GM19438 (cell line): ENCODE measurements around the gene MRPL45.
A peak's percentile ranks its signal among the peaks of the same experiment; 100 is the strongest.
"Not testable (repeated sequence)": the region's sequence is repeated elsewhere in the genome, so short reads cannot be mapped to it uniquely, and the experiment has no call there.

Source experiments
- ATAC-seq: cut with Tn5 transposase; IDR thresholded peaks from one replicate; pipeline ENCODE4 v1.9.1; 2021; ENCODE audit warnings: low read depth; ENCODE audit not compliant: unreplicated experiment

The MRPL45 gene

DNA sequence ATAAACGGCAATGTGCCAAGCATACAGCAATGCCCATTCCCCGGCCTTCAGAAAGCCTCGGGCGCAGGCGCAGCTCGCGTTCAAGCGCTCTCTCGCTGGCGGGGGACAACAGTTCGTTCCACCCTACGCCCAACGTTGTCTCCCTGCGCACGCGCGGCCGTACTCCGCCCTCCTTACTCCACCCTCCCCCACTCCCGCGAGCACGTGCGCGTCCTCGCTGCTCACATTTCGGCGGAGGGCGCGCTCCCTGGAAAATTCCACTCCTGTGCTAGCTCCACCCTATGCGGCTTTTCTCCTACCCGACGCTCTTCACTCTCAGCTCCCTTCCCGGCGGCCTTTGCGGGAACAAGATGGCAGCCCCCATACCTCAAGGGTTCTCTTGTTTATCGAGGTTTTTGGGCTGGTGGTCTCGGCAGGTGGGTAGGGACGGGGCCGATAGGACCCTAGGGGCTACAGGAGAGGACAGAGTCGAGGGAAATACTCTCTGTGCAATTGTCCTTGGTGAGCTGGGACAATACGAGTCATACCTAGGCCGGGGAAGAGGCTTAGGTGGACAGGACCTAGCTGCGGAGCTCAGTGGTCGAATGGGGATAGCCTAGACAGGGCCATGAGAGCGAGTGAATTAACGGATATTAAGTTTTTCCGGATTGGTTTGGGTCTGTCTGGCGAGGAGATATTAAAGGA is at the start of gene MRPL45:
MRPL45 (plus strand) TSS at position 335 of the 684 bp plus-strand sequence; CDS start at position 351, 16 bp downstream.
- peak; percentile 95 for ATAC-seq

DNA sequence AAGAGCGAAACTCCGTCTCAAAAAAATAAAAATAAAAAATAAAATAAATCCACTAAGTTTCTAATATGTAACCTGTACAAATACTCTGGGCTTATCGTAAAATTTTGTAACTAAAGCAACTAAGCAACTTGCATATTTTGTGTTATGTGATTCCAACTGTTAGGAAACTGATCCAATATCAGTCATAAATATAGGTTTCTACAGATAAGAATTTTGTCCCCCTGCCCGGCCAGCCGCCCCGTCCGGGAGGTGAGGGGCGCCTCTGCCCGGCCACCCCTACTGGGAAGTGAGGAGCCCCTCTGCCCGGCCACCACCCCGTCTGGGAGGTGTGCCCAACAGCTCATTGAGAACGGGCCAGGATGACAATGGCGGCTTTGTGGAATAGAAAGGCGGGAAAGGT is 43.8 kb upstream of the MRPL45 start:
- ATAC-seq, result not testable (repeated sequence)

DNA sequence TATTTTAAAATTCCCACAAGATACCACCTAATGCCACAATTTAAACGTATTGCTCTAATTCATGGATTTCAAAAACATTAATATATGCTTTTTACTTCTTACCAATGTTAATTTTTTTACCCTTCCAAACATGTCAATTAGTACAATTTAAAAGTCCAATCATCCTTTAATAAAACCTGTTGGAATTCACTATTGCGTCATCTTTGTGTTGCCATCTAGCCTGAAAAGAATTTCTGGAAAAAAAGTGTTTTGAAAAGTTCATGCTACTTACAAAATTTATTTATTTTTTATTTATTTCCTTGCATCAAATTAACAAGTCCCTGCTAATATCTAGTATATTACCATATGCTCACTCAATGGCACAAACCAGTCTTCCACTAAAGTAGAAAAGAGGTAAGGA is 42.6 kb upstream of the MRPL45 start:
- ATAC-seq, result not testable (repeated sequence)

DNA sequence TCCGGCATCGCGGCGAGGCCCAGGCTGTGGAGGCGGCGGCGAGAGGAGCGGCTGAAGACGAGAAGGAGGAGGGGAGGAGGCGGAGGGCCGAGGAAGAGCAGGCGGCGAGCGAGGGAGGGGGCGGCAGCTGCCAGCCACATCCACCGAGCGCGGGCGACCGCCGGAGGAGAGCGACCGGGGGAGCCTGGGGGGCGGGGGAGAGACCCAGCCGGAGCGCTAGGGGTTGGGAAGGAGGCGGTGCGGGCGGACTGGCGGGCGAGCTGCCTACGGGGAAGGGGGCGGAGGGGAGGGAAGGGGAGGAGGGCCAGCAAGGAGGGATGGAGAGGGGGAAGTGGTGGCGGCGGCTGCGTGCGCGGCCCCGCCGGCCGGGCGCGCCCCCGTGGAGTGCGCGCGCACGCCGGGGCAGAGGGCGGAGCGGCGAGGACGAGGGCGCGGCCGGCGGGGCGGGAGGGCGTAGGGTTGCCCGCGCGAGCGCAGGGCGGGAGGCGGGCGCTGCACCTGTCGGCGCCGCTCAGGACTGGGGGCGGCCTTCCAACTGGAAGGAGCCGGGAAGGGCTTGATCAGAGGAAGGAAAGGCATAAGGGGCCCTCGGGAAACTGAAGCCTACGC is 39.9 kb upstream of the MRPL45 start:
- ATAC-seq, result peak; percentile 88

DNA sequence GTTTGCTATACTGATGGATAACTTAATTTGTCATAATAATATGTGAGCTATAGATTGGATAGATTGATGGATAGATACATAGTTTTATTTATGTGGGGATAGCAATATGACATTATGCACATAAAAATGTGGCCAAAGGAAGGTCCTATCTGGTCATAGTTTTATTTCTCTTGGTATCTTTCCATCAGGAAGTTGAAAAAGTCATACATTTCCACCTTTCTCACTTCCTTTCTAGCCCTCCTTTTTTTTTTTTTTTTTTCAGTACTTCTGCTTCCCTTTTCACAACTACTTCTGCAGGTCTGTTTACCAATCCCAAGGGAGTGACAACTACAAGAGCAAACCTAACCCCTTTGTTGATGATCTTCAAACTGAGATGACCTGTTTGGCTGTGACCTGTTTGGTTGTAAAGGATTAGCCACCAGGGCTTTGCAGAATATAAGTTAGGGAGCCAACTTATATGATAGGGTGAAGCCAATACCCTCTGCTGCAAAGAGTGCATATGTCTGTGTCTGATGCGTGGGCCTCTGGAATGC is 30.9 kb upstream of the MRPL45 start:
- ATAC-seq, result not testable (repeated sequence)

DNA sequence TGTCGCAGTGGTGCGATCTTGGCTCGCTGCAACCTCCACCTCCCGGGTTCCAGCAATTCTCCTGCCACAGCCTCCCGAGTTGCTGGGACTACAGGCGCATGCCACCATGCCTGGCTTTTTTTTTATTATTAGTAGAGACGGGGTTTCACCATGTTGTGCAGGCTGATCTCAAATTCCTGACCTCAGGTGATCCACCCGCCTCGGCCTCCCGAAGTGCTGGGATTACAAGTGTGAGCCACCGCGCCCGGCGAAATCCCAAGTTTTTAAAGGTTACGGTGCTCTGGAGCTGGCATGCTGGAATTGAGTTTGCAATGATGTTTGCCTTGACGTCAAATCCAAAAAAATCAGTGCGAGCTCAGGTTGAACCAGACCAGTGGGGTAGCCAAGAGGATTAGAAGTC is 30.4 kb upstream of the MRPL45 start:
- not testable (repeated sequence) for ATAC-seq

DNA sequence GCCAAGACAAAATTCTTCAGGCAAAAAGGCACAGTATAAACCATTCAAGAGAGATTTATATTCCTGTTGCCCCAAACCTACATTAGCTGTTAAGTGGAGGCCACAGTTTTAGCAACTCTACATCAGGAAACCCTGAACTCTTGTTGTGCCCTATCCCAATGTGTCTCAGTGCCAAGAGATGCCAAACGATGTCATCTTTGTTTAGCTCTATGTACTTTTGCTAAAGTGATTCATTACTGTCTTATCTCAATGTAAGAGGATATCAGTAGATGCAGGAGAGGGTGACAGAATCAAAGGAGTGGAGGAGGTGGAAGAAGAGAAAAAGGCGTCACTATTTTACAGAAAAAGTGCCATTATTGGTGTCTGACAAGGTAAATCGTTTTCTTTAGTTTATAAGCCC is 28.8 kb upstream of the MRPL45 start:
- ATAC-seq, result not testable (repeated sequence)

DNA sequence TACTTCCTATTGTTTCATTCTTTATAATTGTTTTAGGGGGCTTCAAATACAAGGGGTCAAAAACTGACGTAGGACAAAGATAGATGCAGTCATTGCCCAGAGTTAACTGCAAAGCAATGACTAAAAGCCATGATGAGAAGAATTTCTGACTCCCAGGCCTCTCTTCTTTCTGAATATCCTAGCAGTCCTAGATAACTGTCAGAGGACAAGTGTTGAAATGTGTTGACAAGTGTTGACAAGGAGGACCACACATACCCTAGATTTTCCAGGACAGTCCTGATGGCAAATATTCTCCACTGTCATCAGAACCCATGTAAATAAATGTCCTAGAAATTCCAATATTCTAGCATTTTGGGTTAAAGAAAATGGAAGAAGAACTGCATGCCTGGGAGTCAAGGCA is 27.9 kb upstream of the MRPL45 start:
- not testable (repeated sequence) for ATAC-seq

DNA sequence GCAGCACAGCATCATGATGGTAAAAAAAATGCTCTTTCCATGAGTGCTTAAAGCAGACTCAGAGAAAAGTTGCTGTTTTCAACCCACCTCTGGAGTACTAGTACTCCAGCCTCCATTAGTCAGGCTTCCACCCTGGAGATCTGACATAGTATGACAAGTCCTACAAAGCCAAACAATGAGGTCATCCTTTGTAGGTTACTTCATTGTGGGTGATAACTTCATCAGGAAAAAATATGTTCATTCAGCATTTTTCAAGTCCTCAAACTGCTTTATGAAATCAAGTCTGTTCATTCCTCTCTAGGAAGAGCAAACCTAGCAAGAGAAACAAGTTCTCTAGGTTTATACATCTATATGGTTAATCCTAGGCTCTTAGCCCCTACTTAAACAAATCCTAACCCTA is 27.4 kb upstream of the MRPL45 start:
- ATAC-seq, result not testable (repeated sequence)

DNA sequence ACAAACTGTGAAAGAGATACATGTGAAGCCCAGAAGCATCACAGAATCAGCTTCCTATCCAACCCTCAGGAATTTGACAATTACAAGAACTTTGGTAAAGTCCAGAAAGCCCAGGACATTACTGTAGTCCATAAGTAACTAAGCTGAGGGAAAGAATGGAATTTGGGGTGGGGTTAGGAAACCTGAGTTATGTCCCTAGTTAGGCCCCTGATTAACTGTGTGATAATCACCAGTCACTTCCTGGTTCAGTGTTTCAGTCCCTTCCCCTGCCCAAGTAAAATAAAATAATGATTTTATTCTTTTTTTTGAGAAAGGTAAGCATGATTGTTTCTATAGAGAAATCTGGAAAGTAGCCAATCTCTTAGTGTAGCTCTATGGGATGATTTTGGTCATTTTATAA is 11.0 kb upstream of the MRPL45 start:
- ATAC-seq, result not testable (repeated sequence)

DNA sequence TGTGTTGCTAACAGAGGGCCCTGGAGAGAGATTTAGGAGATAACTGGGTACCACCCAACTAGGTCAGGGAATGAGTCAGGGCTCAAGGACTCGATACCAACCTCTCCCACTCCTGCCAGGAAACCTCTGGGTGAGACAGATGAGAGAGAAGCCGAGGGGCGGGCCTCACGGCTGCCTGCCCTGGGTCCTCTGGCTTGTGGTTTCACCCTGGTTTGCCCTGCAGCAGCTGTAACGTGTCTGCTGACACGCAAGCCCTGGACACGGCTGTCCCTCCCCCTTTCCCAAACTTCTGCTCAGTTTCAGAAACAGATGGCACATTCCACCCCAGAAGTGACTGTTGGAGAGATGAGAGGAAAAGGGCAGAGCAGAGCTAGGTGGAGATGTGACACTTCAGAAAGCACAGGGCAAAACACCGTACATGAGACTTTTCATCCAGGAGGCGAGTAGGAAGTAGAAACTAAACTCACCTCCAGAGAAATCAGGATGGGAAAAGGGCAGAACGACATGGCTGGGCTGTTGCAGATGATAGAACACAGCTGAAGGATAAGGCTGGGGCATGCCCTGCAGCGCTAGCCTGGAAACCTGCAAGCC is 10.4 kb upstream of the MRPL45 start:
- not testable (repeated sequence) for ATAC-seq

DNA sequence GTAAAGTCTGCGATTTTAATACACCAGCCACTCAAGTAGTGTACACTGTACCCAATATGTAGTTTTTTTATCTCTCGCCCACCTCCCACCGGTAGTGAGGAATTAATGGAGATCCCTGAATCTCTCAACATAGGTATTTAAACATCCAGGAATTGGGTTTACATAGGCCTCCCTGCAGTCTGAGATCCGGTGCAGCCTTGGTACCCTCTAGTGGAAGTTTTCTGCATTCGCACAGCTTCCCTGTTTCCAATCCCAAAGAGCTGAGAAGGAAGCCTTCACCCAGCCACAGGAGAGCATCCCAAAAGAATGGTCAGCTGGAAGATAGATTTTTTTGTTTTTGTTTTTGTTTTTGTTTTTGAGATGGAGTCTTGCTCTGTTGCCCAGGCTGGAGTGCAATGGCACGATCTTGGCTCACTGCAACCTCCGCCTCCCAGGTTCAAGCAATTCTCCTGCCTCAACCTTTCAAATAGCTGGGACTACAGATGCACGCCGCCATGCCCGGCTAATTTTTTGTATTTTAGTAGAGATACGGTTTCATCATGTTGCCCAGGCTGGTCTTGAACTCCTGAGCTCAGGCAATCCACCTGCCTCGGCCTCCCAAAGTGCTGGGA is 8.6 kb upstream of the MRPL45 start:
- not testable (repeated sequence) for ATAC-seq

DNA sequence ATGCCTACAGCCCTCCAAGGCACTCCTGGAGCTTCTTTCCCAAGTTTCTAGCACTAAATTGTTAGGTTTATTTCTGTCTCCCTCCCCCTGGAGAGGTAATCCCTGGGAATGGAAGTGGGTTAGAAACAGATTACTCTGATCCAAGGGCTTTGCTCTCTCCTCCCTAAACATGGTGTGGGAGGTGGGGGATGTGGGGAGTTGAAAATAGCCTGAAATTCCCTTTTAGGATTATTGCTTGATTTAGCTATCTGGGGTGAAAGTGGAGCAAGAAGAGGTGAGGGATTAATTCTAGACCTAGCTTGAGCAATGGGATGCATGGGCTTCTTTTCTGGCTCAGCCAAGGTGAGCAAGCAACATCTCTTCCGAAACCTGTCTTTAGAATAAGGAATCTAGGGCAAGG is 7.2 kb upstream of the MRPL45 start:
- ATAC-seq, result not testable (repeated sequence)

DNA sequence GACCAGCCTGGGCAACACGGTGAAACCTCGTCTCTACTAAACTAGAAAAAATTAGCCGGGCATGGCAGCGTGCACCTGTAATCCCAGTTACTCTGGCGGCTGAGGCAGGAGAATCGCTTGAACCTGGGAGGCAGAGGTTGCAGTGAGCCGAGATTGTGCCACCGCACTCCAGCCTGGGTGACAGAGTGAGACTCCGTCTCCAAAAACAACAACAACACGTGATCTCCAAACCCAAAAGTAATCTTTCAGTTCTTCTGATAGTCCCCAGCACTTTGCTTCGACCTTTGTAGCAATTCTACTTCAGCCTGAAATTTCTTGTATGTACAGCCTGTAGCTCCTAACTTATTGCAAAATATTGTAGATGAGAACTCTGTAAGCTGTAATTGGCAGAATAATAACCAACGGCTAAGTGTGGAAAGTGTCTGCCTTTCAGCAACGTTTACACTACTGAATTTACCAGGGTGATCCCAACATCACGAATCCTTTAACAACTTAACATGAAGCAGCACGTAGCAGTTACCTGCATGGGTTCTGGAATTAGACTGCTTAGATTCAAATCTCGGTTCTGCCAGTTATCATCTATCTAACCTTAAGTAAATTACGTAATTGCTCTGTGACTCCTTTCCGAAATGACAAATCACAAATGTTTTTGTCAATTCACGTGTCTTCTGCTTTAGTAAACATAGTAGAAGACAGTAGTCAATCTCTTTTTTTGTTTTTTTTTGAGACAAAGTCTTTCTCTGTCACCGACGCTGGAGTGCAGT is 1.2 kb upstream of the MRPL45 start:
- not testable (repeated sequence) for ATAC-seq

DNA sequence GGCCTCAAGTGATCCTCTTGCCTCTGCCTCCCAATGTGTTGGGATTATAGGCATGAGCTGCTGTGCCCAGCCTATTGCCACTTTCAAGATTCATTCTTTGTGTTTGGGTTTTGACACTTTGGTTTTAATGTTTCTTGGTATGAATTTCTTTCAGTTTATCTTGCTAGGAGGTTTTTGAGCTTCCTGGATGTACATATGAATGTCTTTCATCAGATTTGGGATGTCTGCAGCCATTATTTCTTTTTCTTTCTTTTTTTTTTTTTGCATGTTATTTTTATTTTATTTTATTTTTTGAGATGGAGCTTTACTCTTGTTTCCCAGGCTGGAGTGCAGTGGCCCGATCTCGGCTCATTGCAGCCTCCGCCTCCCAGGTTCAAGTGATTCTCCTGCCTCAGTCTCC is 18.5 kb downstream of the MRPL45 start:
- no peak for ATAC-seq

DNA sequence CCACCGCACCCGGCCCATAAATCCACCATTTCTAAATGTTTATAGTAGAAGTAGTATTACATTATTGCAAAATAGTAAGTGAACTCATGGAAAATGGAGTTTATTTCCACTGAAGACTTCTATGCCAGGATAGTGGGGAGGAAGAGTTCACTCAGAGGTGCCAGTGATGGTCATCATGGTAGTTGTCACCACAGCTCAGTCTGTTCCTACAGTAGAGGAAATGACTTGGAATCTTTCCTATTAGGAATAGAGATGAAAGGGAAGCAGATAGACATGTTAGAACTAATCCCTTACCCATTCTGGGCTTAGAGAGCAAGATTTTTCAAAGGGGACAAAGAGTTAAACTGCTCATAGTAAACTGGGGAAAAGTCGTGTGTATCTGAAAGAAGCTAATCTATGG is 20.1 kb downstream of the MRPL45 start:
- ATAC-seq, result no peak

DNA sequence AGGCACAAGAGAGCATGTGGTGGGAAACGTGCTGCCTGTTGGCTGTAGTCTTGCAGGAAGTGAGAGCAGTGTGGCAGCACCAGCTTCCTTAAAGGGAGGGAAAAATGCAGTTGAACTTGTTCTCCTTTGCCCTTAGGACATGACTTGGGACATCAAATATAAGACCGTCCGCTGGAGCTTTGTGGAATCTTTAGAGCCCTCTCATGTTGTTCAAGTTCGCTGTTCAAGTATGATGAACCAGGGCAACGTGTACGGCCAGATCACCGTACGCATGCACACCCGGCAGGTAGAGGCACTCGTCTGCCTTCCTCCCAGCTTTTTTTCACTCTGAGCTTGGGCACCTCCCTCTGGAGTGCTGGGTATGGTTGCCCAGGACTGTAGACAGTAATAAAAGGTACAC is 23.5 kb downstream of the MRPL45 start:
- no peak for ATAC-seq

DNA sequence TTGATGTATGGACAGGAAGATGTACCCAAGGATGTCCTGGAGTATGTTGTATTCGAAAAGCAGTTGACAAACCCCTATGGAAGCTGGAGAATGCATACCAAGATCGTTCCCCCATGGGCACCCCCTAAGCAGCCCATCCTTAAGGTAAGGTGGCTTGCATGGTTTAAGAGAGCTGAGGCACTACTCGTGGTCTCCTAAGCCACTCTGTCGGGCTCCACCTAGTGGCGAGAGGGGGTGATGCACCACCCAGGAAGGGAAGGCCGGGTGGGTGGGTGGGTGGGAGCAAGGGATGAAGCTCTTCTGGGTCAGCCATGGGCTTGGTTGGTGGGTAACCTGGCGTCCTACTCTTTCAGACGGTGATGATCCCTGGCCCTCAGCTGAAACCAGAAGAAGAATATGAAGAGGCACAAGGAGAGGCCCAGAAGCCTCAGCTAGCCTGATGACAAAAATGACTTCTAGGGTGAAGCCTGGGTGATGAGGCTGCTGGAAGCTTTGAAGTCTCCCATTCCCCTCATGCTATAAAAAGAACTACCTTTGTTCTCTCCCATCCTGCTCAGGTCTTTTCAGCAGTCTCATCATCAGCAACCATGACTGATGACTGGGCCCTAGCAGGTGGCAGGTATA is 25.3 kb downstream of the MRPL45 start:
- ATAC-seq, result no peak

DNA sequence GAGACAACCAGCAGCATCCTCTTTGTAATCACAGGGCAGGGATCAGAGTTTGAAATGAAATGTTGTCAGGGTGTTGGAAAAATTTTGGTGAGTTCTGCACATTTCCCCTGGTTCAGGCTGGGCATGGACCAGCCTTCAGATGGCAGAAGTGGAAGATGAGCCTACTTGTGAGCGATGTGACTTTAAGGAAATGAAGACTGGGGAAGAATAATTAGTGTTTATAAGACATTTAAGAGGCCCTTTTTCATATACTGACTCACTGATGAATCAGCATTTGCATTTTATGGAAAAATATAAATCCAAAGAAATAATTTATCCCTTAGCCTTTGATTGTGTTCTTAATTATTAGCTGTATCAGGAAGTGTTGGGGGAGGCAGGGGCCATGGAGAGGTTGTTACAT is 25.9 kb downstream of the MRPL45 start:
- no peak for ATAC-seq

DNA sequence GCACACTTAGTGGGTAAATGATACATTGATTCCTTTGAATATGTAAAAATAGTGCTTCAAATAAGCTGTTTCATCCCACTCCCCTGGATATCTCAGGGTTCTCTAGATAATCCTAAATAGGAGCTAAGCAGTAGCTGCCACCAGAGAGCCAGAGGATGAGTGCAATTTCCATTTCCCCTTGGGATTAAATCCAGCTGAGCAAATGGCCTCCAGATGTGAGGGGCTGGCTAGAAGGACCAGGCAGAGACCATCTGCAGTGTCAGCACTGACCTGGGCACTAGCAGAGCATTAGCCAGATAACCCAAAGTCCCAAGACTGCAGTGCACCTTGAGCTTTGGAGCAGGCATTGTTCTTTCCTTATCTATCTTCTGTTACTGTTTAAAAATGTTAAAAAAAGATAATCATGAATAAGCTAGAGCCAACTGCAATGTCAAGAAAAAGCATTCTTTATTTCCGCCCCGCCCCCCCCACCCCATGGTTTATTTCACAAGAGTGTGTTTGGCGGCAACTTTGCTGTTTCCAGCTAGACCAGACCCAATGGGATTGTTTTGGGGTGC is 27.3 kb downstream of the MRPL45 start:
- no peak for ATAC-seq
